GM12873 (cell line): ENCODE measurements around the gene IFT43.

Experiments used
- CTCF ChIP-seq: IDR thresholded peaks from 2 replicates; pipeline ENCODE4 v1.5.1; 2012; ENCODE audit warnings: low read depth, mild to moderate bottlenecking, moderate library complexity, low read length, control low read depth; ENCODE audit not compliant: insufficient read depth; ENCODE audit errors: missing control alignments

Gene IFT43

GRCh38 chr14:76045773-76046172, 60.2 kb downstream of the IFT43 start:
- TF ChIP-seq CTCF, result no peak

- TF ChIP-seq CTCF, result no peak
These were observed 64.7 kb downstream of the IFT43 start for GRCh38 chr14:76050250-76050649.

DNA sequence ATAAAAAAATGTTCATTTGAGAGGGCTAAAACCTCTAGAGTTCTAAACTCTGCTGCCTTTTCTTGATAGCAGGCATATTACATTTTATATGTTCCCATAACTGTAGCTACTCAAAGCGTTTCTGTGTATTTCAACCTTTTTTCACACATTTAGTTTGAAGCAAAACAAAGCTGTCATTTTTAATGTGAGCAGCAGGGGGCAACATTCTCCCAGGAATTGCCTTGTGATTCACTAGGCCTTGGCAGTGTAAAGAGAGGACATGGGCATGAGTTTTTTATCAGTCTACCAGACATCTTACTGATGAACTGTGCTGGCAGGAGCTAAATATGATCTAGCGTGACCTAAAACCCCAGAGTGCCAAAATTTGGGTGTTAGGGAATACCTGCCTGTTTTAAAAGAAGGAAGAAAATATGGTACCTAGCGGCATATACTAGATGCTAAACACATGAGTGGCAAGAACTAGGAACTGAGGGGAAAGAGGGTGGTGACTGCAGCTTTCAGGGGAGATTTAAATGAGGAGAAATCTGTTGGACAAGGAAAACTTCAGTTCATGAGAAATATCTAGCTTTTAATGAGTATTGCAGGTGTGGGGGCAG, 65.3 kb downstream of the IFT43 start:
- TF ChIP-seq CTCF, result peak; percentile 68

GRCh38 chr14:76051717-76052465, 66.3 kb downstream of the IFT43 start:
- TF ChIP-seq CTCF, result no peak

GRCh38 chr14:76053572-76054355, 68.2 kb downstream of the IFT43 start:
- TF ChIP-seq CTCF, result no peak

DNA sequence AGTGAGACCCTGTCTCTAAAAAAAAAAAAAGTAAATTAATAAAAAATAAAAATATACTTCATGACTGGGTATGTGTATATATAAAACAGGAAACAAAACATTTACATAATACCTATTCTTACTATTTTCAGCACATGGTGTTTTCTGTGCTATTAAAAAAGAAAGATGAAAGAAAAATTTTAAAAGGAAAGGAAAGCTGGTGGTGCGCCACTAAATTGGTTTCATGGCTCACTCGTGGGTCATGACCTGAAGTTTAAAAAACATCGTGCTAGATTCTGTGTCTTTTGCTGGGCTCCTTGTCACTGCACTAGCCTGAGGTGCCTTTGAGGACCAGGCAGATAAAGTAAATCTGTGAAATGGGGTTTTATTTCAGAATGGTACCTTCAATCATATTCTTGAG, 69.8 kb downstream of the IFT43 start:
- TF ChIP-seq CTCF, result no peak

DNA sequence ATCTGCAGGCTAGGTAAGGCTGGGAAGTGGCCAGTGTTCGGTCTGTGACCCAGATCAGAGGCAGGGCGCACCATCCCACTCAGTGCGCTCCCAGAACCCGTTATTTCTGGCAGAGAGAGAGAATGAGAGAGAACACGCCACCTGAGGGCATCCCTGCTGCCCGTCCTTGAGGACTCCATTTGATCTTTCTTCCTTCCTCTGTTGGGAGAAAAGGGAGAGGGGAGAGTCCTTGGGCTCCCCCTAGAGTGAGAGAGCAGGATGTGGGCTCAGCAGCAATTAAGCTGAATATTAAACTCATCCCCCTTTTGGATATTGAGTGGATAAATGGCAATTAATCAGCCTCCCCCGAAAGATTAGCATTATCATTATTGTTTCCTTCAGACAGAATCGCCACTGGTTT, 70.6 kb downstream of the IFT43 start:
- peak; percentile 47 for TF ChIP-seq CTCF
